ENCODE measurements around the gene MAPK1.

The MAPK1 gene

GRCh38 chr22:21714059-21714770 is 153.2 kb downstream of the MAPK1 start:
- Histone ChIP-seq H3K27ac (no peak overlapping the region), H3K4me3 (no peak overlapping the region)

GRCh38 chr22:21713428-21714058 is 153.9 kb downstream of the MAPK1 start:
- H3K4me3 ChIP-seq, result no peak overlapping the region
- H3K27ac ChIP-seq, result no peak overlapping the region

- H3K4me3 ChIP-seq, result no peak overlapping the region
- H3K27ac ChIP-seq, result no peak overlapping the region
Measured at GRCh38 chr22:21712751-21713427, 154.6 kb downstream of the MAPK1 start.

- Histone ChIP-seq H3K27ac (no peak overlapping the region), H3K4me3 (no peak overlapping the region)
Measured at GRCh38 chr22:21711851-21712250, 155.6 kb downstream of the MAPK1 start.

GRCh38 chr22:21710156-21710555 is 157.3 kb downstream of the MAPK1 start:
- Histone ChIP-seq H3K4me3 (no peak overlapping the region), H3K27ac (no peak overlapping the region)

GRCh38 chr22:21709688-21710087 is 157.8 kb downstream of the MAPK1 start:
- no peak overlapping the region for H3K4me3 ChIP-seq
- no peak overlapping the region for H3K27ac ChIP-seq

- no peak overlapping the region for H3K4me3 ChIP-seq
- H3K27ac ChIP-seq, result no peak overlapping the region
Measured at GRCh38 chr22:21708960-21709359, 158.5 kb downstream of the MAPK1 start.

- Histone ChIP-seq H3K4me3 (no peak overlapping the region), H3K27ac (no peak overlapping the region)
Measured at GRCh38 chr22:21707677-21708076, 159.8 kb downstream of the MAPK1 start.
